HG03354 (cell line): Measurements from ENCODE around the gene ST8SIA5.

Source experiments
- ATAC-seq: cut with Tn5 transposase; IDR thresholded peaks from one replicate; pipeline ENCODE4 v1.9.1; 2021; ENCODE audit warnings: mild to moderate bottlenecking; ENCODE audit not compliant: unreplicated experiment, poor library complexity, severe bottlenecking

The ST8SIA5 gene

GRCh38 chr18:46642561-46642960, 114.3 kb downstream of the ST8SIA5 start:
- ATAC-seq = no peak

- no peak for ATAC-seq
Measured at GRCh38 chr18:46641917-46642316, 114.9 kb downstream of the ST8SIA5 start.

GRCh38 chr18:46639386-46639785, 117.5 kb downstream of the ST8SIA5 start:
- no peak for ATAC-seq

- ATAC-seq = no peak
Measured at GRCh38 chr18:46636040-46636630, 120.7 kb downstream of the ST8SIA5 start.

- ATAC-seq = no peak
Measured at GRCh38 chr18:46632401-46633071, 124.3 kb downstream of the ST8SIA5 start.

GRCh38 chr18:46630991-46631390, 125.9 kb downstream of the ST8SIA5 start:
- no peak for ATAC-seq

GRCh38 chr18:46630160-46630559, 126.7 kb downstream of the ST8SIA5 start:
- ATAC-seq = no peak

- ATAC-seq = no peak
Measured at GRCh38 chr18:46629361-46629760, 127.5 kb downstream of the ST8SIA5 start.

GRCh38 chr18:46628206-46628605, 128.6 kb downstream of the ST8SIA5 start:
- no peak for ATAC-seq

- no peak for ATAC-seq
Measured at GRCh38 chr18:46627136-46627535, 129.7 kb downstream of the ST8SIA5 start.

GRCh38 chr18:46625069-46625468, 131.8 kb downstream of the ST8SIA5 start:
- ATAC-seq = no peak

GRCh38 chr18:46624127-46624526, 132.7 kb downstream of the ST8SIA5 start:
- ATAC-seq = no peak

- ATAC-seq = peak; percentile 47
Measured at GRCh38 chr18:46623541-46623940, 133.3 kb downstream of the ST8SIA5 start.

- no peak for ATAC-seq
Measured at GRCh38 chr18:46622999-46623398, 133.9 kb downstream of the ST8SIA5 start.

GRCh38 chr18:46622451-46622850, 134.4 kb downstream of the ST8SIA5 start:
- no peak for ATAC-seq

GRCh38 chr18:46621871-46622270, 135.0 kb downstream of the ST8SIA5 start:
- no peak for ATAC-seq

- no peak for ATAC-seq
Measured at GRCh38 chr18:46621111-46621766, 135.6 kb downstream of the ST8SIA5 start.

- no peak for ATAC-seq
Measured at GRCh38 chr18:46619559-46619958, 137.3 kb downstream of the ST8SIA5 start.
